Pons (tissue), 1 donor: ENCODE data around the gene MAP7D3.

Experiments
- DNase-seq: peaks from one replicate; pipeline ENCODE4 v3.0.0-alpha.2; 2016; ENCODE audit warnings: low spot score

The MAP7D3 gene

GRCh38 chrX:136205882-136206380, 45.3 kb downstream of the MAP7D3 start:
- no peak for DNase-seq

- DNase-seq = no peak
Measured at GRCh38 chrX:136204571-136204970, 46.6 kb downstream of the MAP7D3 start.

GRCh38 chrX:136203951-136204350, 47.2 kb downstream of the MAP7D3 start:
- DNase-seq = no peak

- DNase-seq = no peak
Measured at GRCh38 chrX:136203438-136203837, 47.8 kb downstream of the MAP7D3 start.

GRCh38 chrX:136202889-136203288, 48.3 kb downstream of the MAP7D3 start:
- DNase-seq = no peak

GRCh38 chrX:136201601-136202000, 49.6 kb downstream of the MAP7D3 start:
- DNase-seq = no peak

- DNase-seq = no peak
Measured at GRCh38 chrX:136200466-136200865, 50.7 kb downstream of the MAP7D3 start.

GRCh38 chrX:136199365-136199764, 51.8 kb downstream of the MAP7D3 start:
- no peak for DNase-seq

- DNase-seq = no peak
Measured at GRCh38 chrX:136198678-136199243, 52.4 kb downstream of the MAP7D3 start.

GRCh38 chrX:136198010-136198409, 53.2 kb downstream of the MAP7D3 start:
- no peak for DNase-seq

GRCh38 chrX:136196691-136197155, 54.5 kb downstream of the MAP7D3 start:
- no peak for DNase-seq

GRCh38 chrX:136195247-136195646, 56.0 kb downstream of the MAP7D3 start:
- no peak for DNase-seq

GRCh38 chrX:136194536-136194935, 56.7 kb downstream of the MAP7D3 start:
- no peak for DNase-seq

- no peak for DNase-seq
Measured at GRCh38 chrX:136193771-136194170, 57.4 kb downstream of the MAP7D3 start.

- no peak for DNase-seq
Measured at GRCh38 chrX:136192839-136193414, 58.3 kb downstream of the MAP7D3 start.

GRCh38 chrX:136192135-136192534, 59.1 kb downstream of the MAP7D3 start:
- no peak for DNase-seq

GRCh38 chrX:136191171-136191570, 60.0 kb downstream of the MAP7D3 start:
- no peak for DNase-seq

- DNase-seq = no peak
Measured at GRCh38 chrX:136190038-136190713, 61.0 kb downstream of the MAP7D3 start.

- no peak for DNase-seq
Measured at GRCh38 chrX:136189222-136189621, 62.0 kb downstream of the MAP7D3 start.

- no peak for DNase-seq
Measured at GRCh38 chrX:136186023-136186413, 65.2 kb downstream of the MAP7D3 start.

- DNase-seq = no peak
Measured at GRCh38 chrX:136185401-136186022, 65.7 kb downstream of the MAP7D3 start.

GRCh38 chrX:136183917-136184316, 67.3 kb downstream of the MAP7D3 start:
- no peak for DNase-seq

- DNase-seq = no peak
Measured at GRCh38 chrX:136183172-136183571, 68.0 kb downstream of the MAP7D3 start.
